K562 (cell line): ENCODE measurements around the gene NUP35. TPM values are rescaled to one million over a fixed set of nuclear protein-coding genes. Genes with fewer than 3 reads are reported as not detected.

Experiments
- HDAC6 ChIP-seq: IDR thresholded peaks from 2 replicates; pipeline ENCODE4 v1.6.1; 2012; ENCODE audit warnings: low read depth, mild to moderate bottlenecking, control low read depth, inconsistent platforms, low read length, moderate library complexity
- MAFG ChIP-seq: fragments of 450-650 bp; conservative IDR thresholded peaks from 2 replicates; pipeline ENCODE4 v1.6.1; 2016; ENCODE audit warnings: missing genetic modification characterization, missing compliant biosample characterization
- MED1 ChIP-seq: sonication (generic); formaldehyde crosslinking; IDR thresholded peaks from 2 replicates; pipeline ENCODE4 v1.8.1; 2023; ENCODE audit warnings: missing genetic modification reagents, borderline replicate concordance
- NCOA4 ChIP-seq: fragments of 450-650 bp; IDR thresholded peaks from 2 replicates; pipeline ENCODE4 v1.6.1; 2018; ENCODE audit warnings: mild to moderate bottlenecking; ENCODE audit not compliant: partially characterized antibody
- RBFOX2 ChIP-seq: fragments of 200-400 bp; formaldehyde crosslinking; IDR thresholded peaks from 2 replicates; pipeline ENCODE4 v1.6.1; 2017; ENCODE audit warnings: low read depth, mild to moderate bottlenecking, low read length, moderate library complexity
- RBM39 ChIP-seq: fragments of 200-400 bp; formaldehyde crosslinking; optimal IDR thresholded peaks from 2 replicates; pipeline ENCODE3; 2018; ENCODE audit warnings: low read depth, low read length
- SMAD1 ChIP-seq: fragments of 150-350 bp; IDR thresholded peaks from 2 replicates; pipeline ENCODE4 v1.6.1; 2014; ENCODE audit warnings: low read length, low read depth; ENCODE audit not compliant: partially characterized antibody
- THRB ChIP-seq: fragments of 450-650 bp; formaldehyde crosslinking; conservative IDR thresholded peaks from 2 replicates; pipeline ENCODE4 v1.4.0; 2022; ENCODE audit warnings: mild to moderate bottlenecking, missing genetic modification characterization
- ZNF316 ChIP-seq: fragments of 450-650 bp; IDR thresholded peaks from 2 replicates; pipeline ENCODE4 v1.6.1; 2016
- polyA plus RNA-seq, 8 experiments: library from polyadenylated mRNA; depleted of rRNA in 4 of 8; stranded (reverse) in 5 of 8; unstranded in 3 of 8; fragments of >200 nt; fragmentation: Nextera tagmentation in 2 of 8; fragmentation: Illumina TruSeq in 1 of 8; extraction: Ambion mirVana in 2 of 8; extraction: Trizol in 1 of 8; gene quantifications; 2 replicates each; pipeline versions ENCODE4 v1.2.1 to v1.2.3, GENCODE V29; 2011 to 2014; ENCODE audit warnings: inconsistent platforms in 1 of 8, missing spikeins in 1 of 8
- total RNA-seq, 7 experiments: library from RNA; depleted of rRNA in 6 of 7; stranded (reverse); fragments of >200 nt in 6 of 7; fragmentation: Illumina TruSeq in 2 of 7; extraction: Trizol in 2 of 7; gene quantifications; 2 replicates each; pipeline versions ENCODE4 v1.2.1 to v1.2.3, GENCODE V29; 2011 to 2021; ENCODE audit warnings: low replicate concordance in 1 of 7
- TF ChIP-seq, protein P1 (sequence below): fragments of 150-350 bp; IDR thresholded peaks from 2 replicates; pipeline ENCODE4 v1.6.1; 2014; ENCODE audit warnings: low read depth, mild to moderate bottlenecking, low read length, borderline replicate concordance

The NUP35 gene
- total and polyA plus RNA-seq, 9 of the 15 experiments (the other 6 are each of a cell fraction or from before 2014, with no cell fraction given) = 24.5 to 78.2 (median 51.1) TPM

GRCh38 chr2:183134016-183134415, 9.8 kb downstream of the NUP35 start (continued):
- TF ChIP-seq ZNF316 (peak; percentile 74), MED1 (CRISPR knock-in tag) (no peak), THRB (CRISPR knock-in tag) (no peak), RBFOX2 (no peak), RBM39 (no peak), NCOA4 (no peak), HDAC6 (no peak), MAFG (tag) (peak; percentile 24; the same call in 1 of the 2 replicates), SMAD1 (no peak)
- TF ChIP-seq, protein P1, sequence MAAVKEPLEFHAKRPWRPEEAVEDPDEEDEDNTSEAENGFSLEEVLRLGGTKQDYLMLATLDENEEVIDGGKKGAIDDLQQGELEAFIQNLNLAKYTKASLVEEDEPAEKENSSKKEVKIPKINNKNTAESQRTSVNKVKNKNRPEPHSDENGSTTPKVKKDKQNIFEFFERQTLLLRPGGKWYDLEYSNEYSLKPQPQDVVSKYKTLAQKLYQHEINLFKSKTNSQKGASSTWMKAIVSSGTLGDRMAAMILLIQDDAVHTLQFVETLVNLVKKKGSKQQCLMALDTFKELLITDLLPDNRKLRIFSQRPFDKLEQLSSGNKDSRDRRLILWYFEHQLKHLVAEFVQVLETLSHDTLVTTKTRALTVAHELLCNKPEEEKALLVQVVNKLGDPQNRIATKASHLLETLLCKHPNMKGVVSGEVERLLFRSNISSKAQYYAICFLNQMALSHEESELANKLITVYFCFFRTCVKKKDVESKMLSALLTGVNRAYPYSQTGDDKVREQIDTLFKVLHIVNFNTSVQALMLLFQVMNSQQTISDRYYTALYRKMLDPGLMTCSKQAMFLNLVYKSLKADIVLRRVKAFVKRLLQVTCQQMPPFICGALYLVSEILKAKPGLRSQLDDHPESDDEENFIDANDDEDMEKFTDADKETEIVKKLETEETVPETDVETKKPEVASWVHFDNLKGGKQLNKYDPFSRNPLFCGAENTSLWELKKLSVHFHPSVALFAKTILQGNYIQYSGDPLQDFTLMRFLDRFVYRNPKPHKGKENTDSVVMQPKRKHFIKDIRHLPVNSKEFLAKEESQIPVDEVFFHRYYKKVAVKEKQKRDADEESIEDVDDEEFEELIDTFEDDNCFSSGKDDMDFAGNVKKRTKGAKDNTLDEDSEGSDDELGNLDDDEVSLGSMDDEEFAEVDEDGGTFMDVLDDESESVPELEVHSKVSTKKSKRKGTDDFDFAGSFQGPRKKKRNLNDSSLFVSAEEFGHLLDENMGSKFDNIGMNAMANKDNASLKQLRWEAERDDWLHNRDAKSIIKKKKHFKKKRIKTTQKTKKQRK = no peak
- TF ChIP-seq, all 486 proteins: peak for 3
